HG02840 (cell line): ENCODE measurements around the gene GRIN3A.

ENCODE experiments used
- ATAC-seq: cut with Tn5 transposase; IDR thresholded peaks from one replicate; pipeline ENCODE4 v1.9.1; 2021; ENCODE audit warnings: mild to moderate bottlenecking, moderate library complexity, moderate number of reproducible peaks; ENCODE audit not compliant: unreplicated experiment, low FRiP score

Gene GRIN3A

GRCh38 chr9:101533334-101534204, 204.9 kb downstream of the GRIN3A start, which contains the start of gene RNF20:
TSS of gene RNF20 (plus strand) at chr9:101533853. CDS start at chr9:101535424, 1,571 bp downstream.
- peak; percentile 99 for ATAC-seq

- ATAC-seq: peak; percentile 35
Measured at GRCh38 chr9:101530076-101530711, 208.3 kb downstream of the GRIN3A start.

- ATAC-seq: no peak
Measured at GRCh38 chr9:101528015-101528414, 210.4 kb downstream of the GRIN3A start.

- no peak for ATAC-seq
Measured at GRCh38 chr9:101527066-101527465, 211.4 kb downstream of the GRIN3A start.

- ATAC-seq: no peak
Measured at GRCh38 chr9:101524371-101524770, 214.1 kb downstream of the GRIN3A start.
